Ovary (tissue), 3 donors: Measurements from ENCODE around the gene ICAM3.

Experiments used
- CTCF ChIP-seq, 3 donors: fragments of 450-650 bp in 2 of 3; fragments of 200-600 bp in 1 of 3; IDR thresholded peaks; one replicate each; pipeline versions ENCODE4 v1.5.1 to v1.8.0; 2016 to 2022; ENCODE audit warnings: antibody characterized with exemption in 3 of 3, mild to moderate bottlenecking in 1 of 3
- POLR2A ChIP-seq: fragments of 450-650 bp; IDR thresholded peaks from one replicate; pipeline ENCODE4 v1.6.1; 2017; ENCODE audit warnings: antibody characterized with exemption, mild to moderate bottlenecking, moderate library complexity
- donor health status: DM: no; HTN: no; CAD: no.

GRCh38 chr19:10334588-10335351 lies 4.7 kb downstream of the ICAM3 start:
- TF ChIP-seq CTCF (IDR thresholded peaks at IDR 0.05) (no peak), POLR2A (no peak)
